ENCODE data around the gene WNT3. TPM values are rescaled to one million over a fixed set of nuclear protein-coding genes. Genes with fewer than 3 reads are reported as not detected.

WNT3 gene
- total RNA-seq, 2 experiments from 2014 or later = 4.9 to 5.1 TPM

GRCh38 chr17:46839211-46839610 is 20.7 kb upstream of the WNT3 start:
- BruUV-seq (replicated peaks) = no TSS peak
- Histone ChIP-seq H3K9me3 (ENCODE audit: low read length) (peaks cover 10% of the 10 kb centered on the region), H3K36me3 (ENCODE audit: insufficient read depth, low read length) (no peaks in the 10 kb centered on the region), H3K9me2 (ENCODE audit: insufficient read depth, low read length) (no peaks in the 10 kb centered on the region), H3K4me2 (ENCODE audit: low read length) (no peak overlapping the region), H3K79me2 (ENCODE audit: insufficient read depth, low read depth, low read length) (no peaks in the 10 kb centered on the region), H3K27ac (ENCODE audit: low read depth, low read length, poor library complexity, severe bottlenecking) (no peak overlapping the region), H2AFZ (ENCODE audit: low read length) (no peak overlapping the region), H3K4me1 (ENCODE audit: insufficient read depth, low read length, poor library complexity, severe bottlenecking) (peaks cover 6% of the 10 kb centered on the region), H4K20me1 (ENCODE audit: insufficient read depth, low read length) (no peaks in the 10 kb centered on the region), H3K4me3 (ENCODE audit: low read depth, low read length, poor library complexity, severe bottlenecking) (no peak overlapping the region)
- TF ChIP-seq, protein P1, sequence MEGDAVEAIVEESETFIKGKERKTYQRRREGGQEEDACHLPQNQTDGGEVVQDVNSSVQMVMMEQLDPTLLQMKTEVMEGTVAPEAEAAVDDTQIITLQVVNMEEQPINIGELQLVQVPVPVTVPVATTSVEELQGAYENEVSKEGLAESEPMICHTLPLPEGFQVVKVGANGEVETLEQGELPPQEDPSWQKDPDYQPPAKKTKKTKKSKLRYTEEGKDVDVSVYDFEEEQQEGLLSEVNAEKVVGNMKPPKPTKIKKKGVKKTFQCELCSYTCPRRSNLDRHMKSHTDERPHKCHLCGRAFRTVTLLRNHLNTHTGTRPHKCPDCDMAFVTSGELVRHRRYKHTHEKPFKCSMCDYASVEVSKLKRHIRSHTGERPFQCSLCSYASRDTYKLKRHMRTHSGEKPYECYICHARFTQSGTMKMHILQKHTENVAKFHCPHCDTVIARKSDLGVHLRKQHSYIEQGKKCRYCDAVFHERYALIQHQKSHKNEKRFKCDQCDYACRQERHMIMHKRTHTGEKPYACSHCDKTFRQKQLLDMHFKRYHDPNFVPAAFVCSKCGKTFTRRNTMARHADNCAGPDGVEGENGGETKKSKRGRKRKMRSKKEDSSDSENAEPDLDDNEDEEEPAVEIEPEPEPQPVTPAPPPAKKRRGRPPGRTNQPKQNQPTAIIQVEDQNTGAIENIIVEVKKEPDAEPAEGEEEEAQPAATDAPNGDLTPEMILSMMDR (conservative IDR thresholded peaks at IDR 0.05; ENCODE audit: low read length) = no peak
- TF ChIP-seq EZH2phosphoT487 (IDR thresholded peaks at IDR 0.05; ENCODE audit: borderline replicate concordance, low read depth, low read length) = no peak
- intact Hi-C loops (cut with micrococcal nuclease; ENCODE audit: unreplicated experiment) = no loop called here
- POLR2A ChIA-PET = no interaction called here
- CTCF ChIA-PET (ENCODE audit: unreplicated experiment) = no interaction called here
- no peak for DNase-seq (ENCODE audit: low spot score)

DNA sequence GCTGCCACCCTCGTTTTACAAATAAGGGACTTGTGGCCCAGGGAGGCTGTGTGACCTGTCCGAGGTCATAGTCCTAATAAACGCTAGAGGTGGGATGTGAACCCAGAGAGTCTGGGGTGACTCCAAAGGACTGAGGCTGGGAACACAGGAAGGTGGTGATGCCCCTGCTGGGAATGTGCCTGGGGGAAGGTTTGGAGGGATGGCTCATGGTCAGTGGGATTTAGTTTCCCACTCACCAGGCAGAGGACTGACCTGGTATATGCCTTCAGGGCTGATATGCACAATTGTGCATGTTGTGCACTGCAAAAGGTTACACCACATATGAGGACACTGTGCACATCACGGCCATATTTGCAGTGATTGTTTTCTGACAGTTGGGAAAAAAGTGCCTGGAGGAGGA is 19.0 kb upstream of the WNT3 start:
- Histone ChIP-seq H4K20me1 (ENCODE audit: insufficient read depth, low read length) (no peaks in the 10 kb centered on the region), H3K27ac (ENCODE audit: low read depth, low read length, poor library complexity, severe bottlenecking) (no peak overlapping the region), H2AFZ (ENCODE audit: low read length) (no peak overlapping the region), H3K4me1 (ENCODE audit: insufficient read depth, low read length, poor library complexity, severe bottlenecking) (peaks cover 4% of the 10 kb centered on the region), H3K9me3 (ENCODE audit: low read length) (peaks cover 3% of the 10 kb centered on the region), H3K9me2 (ENCODE audit: insufficient read depth, low read length) (no peaks in the 10 kb centered on the region), H3K4me2 (ENCODE audit: low read length) (no peak overlapping the region), H3K4me3 (ENCODE audit: low read depth, low read length, poor library complexity, severe bottlenecking) (no peak overlapping the region), H3K36me3 (ENCODE audit: insufficient read depth, low read length) (no peaks in the 10 kb centered on the region), H3K79me2 (ENCODE audit: insufficient read depth, low read depth, low read length) (no peaks in the 10 kb centered on the region)
- BruUV-seq (replicated peaks) = no TSS peak
- CTCF ChIA-PET (ENCODE audit: unreplicated experiment) = no interaction called here
- POLR2A ChIA-PET = no interaction called here
- DNase-seq (ENCODE audit: low spot score) = no peak
- TF ChIP-seq, protein P1 (conservative IDR thresholded peaks at IDR 0.05; ENCODE audit: low read length) = no peak
- intact Hi-C loops (cut with micrococcal nuclease; ENCODE audit: unreplicated experiment) = no loop called here

- Histone ChIP-seq H2AFZ (ENCODE audit: low read length) (no peak overlapping the region), H3K4me3 (ENCODE audit: low read depth, low read length, poor library complexity, severe bottlenecking) (no peak overlapping the region), H3K9me2 (ENCODE audit: insufficient read depth, low read length) (no peaks in the 10 kb centered on the region), H3K4me2 (ENCODE audit: low read length) (no peak overlapping the region), H3K4me1 (ENCODE audit: insufficient read depth, low read length, poor library complexity, severe bottlenecking) (peaks cover 4% of the 10 kb centered on the region), H3K79me2 (ENCODE audit: insufficient read depth, low read depth, low read length) (no peaks in the 10 kb centered on the region), H3K36me3 (ENCODE audit: insufficient read depth, low read length) (no peaks in the 10 kb centered on the region), H3K27ac (ENCODE audit: low read depth, low read length, poor library complexity, severe bottlenecking) (no peak overlapping the region), H4K20me1 (ENCODE audit: insufficient read depth, low read length) (no peaks in the 10 kb centered on the region), H3K9me3 (ENCODE audit: low read length) (no peaks in the 10 kb centered on the region)
- ChIA-PET POLR2A (no interaction called here), CTCF (ENCODE audit: unreplicated experiment) (no interaction called here)
- DNase-seq (ENCODE audit: low spot score) = no peak
- no peak for TF ChIP-seq EZH2phosphoT487 (IDR thresholded peaks at IDR 0.05; ENCODE audit: borderline replicate concordance, low read depth, low read length)
- TF ChIP-seq, protein P1 (conservative IDR thresholded peaks at IDR 0.05; ENCODE audit: low read length) = no peak
- BruUV-seq (replicated peaks) = no TSS peak
- intact Hi-C loops (cut with micrococcal nuclease; ENCODE audit: unreplicated experiment) = no loop called here
Measured at GRCh38 chr17:46836500-46836899, 18.0 kb upstream of the WNT3 start.
